GM12891 (cell line): ENCODE data around the gene BTBD9.

Experiments
- POLR2A ChIP-seq: IDR thresholded peaks from 2 replicates; pipeline ENCODE4 v1.6.1; 2011; ENCODE audit warnings: low read depth, low read length, control low read depth
- POLR2AphosphoS5 ChIP-seq: IDR thresholded peaks from 2 replicates; pipeline ENCODE4 v1.6.1; 2011; ENCODE audit warnings: low read depth, low read length, control low read depth
- TAF1 ChIP-seq: IDR thresholded peaks from 2 replicates; pipeline ENCODE4 v1.6.1; 2011; ENCODE audit warnings: low read depth, low read length, control low read depth

DNA sequence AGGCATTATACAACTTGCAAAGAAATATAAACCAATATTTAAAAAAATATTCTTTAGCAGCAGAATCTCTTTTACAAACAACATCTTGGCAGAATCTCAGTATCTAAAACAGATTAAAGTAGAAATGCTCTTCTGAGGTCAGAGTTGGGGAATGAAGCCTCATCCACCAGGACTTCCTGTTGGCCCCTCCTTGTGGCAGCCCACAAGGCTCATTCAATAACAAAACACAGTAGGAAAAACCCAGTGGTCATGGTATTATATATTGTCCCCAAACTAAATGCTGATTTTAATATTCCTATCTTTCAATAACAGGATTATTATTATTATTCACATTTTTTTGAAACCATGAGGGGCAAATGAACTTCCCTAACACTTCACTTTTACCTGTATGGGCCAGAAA lies 368.6 kb downstream of the BTBD9 start:
- TF ChIP-seq TAF1 (no peak), POLR2A (no peak), POLR2AphosphoS5 (no peak)
